HuH-7.5 (cell line): ENCODE results near the gene BACH2.
"Not testable (repeated sequence)": the region's sequence is repeated elsewhere in the genome, so short reads cannot be mapped to it uniquely, and the experiment has no call there.

Experiments
- DNase-seq: peaks from one replicate; pipeline ENCODE4 v3.0.0; 2011; ENCODE audit warnings: low spot score

The BACH2 gene

DNA sequence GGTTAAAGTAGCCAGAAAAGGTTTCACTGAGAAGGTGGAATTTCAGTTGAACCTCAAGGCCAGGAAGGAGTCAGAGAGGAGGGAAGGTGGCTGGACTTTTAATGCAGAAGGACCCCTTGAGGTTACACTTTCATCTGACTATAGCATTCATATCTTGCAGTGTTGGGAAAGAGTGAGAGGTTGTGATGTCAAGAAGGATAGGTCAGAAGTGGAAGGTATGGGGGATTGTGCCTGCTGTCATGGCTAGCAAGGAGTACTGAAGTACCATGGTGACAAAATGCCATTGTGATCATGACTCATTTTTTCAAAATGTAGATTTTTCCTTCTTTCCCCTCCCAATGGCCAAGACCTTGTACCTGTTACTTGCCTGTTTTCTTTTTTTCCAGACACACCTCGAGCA, 5.2 kb upstream of the BACH2 start:
- no peak for DNase-seq

DNA sequence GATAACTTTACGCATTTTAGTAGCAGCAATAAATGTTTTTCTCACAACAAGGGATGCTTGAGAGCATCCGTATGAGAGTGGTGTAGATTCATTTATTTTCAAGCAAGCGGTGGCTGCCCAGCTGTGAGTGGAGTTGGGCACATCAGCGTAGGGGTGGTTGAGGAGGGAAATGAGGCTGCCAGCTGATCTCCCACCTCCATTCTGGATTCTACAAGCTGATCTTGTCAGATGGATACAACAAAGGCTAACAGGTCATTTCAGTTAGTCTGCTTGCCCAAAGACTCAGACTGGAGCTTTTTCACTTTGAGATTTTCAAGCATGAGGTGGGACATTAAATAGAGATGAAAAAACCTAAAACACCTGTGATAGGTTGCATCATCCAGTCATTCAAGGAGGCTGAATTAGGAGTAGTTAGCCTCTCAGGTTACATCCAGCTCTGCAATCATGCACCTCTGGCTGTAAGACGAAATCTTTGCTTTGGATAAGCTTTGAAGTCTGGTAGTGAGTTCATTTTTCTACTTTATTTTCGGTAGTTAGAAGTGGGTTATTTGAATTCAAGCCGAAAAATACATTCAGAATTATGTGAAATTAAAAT, 1.9 kb upstream of the BACH2 start:
- no peak for DNase-seq

DNA sequence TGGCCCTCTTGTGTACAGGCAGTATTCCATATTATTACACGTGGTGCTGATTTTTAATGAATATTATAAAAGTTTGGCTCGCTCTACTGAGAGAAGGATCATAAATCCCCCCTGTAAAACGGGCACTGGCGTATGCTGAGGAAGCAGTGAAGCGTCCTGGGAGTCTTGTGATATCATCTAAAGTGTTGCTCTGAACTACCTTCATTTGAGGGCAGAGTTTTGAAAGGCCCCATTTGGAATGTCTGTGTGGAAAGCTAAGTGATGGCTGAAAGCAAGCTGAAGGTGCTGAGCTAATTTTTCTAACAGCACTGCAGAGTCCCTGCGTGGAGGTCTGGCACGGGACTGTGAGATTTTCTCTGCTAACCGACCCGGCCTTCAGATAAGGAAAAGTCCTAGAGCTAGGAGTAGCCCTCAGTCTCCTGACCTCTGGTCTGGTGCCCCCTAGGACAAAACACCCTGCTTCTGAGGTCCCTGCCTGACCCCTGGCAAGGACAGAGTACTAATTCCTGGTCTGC, 1.3 kb upstream of the BACH2 start:
- no peak for DNase-seq

DNA sequence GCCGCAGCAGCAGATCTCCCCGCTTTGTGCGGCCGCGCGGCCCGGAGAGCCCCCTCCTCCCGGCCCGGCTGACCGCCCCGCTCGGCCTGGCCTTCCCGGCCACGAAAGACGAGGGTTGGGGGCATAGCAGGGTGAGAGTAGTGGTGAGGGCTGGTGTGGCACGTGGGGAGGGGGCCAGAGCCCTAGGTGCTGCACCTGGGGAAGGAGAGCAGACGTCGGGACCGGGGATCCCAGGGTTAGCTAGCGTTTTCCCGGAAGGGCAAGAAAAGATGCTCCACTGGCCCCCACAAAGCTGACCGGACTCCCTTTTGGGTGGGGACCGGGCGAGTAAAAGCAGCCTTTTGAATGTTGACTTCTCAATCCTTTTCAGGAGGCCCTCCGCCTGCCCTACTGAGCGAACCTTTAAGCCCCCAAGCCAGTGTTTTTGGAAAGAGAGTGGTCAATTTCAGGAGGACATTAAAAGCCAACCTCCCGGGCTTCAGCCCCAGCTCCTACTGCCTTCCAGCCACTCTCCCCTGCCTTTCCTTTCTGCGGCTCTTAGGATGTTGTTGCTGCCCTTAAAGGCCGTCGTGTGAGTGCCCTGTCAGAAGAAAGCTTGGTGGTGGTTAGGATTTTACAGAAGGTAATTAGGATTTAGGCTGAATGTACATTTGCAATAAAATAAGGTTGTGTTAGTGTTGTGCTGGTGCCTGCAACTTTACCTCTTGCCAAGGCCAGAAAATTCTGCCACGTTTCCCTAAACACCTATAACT, 648 bp upstream of the BACH2 start:
- DNase-seq: no peak

DNA sequence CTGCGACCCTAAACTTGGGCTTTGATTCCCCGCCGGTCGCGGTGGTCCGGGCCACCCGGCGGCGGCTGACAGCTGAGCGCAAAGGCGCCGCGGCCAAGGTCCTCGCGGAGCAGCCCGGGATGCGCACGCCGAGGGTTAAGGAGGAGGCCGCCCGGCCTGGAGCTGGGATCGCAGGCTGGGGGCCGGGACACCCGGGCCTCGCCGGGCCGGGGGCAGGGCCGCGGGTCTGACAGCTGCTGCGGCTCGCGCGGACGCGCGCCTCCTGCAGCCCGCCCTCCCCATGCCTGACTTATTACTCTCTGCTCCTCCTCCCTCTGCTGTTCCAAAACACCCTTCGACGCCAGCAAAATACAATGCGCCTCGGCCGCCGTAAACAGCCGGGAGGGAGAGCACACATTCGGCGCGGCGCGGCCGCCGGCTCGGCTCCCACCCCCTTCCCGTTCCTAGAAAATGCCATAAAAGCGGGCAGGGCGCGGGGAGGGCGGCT, 746 bp downstream of the BACH2 start:
- peak; percentile 55 for DNase-seq

DNA sequence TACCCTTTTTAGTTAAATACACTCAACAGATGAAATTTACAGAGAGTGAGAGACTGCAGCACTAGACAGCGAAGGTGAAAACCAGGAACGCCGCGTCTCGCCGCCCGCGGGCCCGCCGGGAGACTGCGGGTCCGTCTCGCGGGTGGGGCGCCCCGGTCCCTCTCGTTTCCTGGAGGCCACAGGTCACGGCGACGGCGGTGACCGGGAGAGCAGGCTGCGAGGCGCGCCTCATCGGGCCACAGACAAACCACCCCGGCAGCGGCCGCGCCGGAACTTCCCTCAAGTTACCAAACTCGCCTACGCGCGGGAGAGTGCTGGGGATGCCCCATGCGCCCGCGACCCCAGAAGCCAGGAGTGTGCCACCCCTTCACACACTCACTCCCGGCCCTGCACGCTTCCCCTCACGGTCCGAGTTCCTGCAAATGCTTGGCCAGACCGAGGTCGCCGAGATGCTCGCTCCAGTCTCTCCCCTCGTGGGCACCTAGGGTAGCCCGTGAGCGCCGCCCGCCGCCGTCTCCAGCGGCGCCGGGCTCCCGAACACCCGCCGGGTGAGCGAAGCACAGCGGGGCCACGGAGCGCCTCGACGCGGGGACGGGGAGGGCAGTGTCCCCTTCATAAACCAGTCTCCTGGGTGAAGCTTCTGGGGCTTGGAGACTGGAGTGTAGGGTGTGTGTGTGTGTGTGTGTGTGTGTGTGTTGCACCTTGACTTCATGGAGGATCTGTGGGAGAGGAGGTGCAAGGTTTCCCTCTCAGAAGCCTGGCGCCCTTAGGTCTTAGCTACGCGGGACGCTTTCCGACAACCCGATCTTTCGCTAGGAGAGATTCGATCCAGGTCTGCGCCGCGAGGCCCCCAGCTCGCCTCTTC, 1.4 kb downstream of the BACH2 start:
- DNase-seq: peak; percentile 41

DNA sequence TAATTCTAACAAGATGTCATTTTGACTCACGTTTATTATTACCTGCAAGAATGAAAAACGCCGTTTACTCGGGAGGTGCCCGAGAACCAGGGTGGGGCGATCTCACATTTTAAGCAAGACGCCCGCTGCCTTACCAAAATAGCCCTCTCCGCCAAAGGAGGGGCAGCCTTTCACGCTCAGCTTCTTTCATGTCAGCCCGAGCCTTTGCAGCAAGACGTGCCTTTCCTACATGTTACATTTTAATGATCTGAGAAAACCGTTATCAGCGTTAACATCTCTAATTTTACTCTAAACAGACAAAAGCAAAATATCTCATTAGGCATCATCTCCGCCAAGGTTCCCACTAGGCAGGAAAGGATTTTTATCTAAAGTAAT, 2.0 kb downstream of the BACH2 start:
- no peak for DNase-seq

DNA sequence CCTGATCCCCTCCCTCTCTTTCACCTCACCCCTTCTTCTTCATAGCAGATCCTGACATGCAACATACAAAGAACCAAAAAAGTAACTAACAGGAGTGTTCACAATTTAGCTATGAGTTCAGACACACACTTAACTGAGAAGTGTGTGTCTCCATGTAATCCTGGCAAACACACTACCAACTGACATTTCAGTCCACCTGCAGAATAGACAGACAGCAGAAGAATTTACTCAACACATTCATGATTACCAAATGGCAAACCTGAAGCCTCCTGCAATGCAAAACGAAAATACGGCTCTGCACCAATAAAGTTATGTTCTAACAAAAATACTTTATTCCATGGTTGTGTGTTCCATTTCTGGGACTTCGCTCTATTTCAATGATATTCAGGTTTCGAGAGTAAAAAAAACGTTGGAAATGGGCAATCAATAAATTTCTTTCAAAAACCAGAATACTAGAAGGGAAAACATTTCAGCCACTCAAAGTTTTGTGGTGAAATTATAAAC, 2.6 kb downstream of the BACH2 start:
- no peak for DNase-seq

DNA sequence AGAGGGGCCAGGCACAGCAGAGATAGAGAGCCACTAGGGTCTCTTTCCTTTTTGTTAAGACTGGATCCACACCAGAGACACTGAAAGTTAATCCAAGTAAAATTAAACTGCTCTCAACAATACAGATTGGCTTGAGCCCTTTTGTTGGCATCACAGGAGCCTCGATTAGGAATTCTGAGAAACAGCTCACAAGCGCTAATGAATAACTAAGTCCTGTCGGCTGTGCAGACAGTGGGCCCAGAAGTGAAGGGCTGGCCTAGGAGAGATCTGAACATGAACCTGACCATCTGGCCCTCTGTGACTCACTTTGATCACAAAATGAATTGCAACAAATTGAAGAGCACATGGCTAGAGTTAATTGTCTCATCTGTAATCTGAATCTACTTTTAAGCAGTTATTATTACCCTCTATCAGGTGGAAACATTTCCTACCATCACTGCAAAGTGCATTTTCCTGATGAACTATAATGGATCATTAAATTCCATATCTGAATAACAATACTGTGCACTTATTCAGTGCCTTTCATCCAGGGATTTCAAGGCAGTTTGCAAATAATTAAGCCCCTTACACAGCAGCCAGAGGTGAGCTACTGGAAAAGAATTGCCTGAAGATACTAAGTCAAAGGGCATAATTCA, 3.2 kb downstream of the BACH2 start:
- DNase-seq: no peak

- DNase-seq: no peak
Observed at GRCh38 chr6:90291565-90291964, 5.1 kb downstream of the BACH2 start.

DNA sequence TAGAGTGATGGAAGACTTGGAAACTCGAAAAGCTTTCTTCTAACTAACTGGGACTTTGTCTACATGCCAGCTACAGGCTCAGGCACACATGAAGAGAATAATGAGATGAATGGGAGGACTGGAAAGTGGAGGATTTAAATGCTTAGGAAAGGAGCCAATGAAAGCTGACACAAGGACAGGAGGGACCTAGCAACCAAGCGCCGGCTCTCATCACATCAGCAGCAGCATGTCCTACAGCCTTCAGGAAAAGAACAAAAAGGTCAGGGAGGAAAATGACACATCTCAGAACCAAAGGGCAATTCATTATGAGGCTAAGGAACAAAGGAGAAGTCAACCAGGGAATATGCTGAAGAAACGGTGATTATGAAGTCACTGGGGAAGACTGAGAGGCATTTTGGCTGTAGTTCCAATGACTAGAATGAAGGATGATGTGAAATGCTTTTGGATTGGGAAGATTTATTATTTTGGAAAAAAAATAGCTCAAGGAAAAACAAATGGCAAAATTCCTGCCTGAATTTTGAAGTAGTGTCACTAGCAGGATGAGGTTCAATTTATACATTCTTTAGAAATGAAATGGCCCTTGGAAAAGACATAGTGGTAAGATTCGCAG, 5.7 kb downstream of the BACH2 start:
- no peak for DNase-seq

DNA sequence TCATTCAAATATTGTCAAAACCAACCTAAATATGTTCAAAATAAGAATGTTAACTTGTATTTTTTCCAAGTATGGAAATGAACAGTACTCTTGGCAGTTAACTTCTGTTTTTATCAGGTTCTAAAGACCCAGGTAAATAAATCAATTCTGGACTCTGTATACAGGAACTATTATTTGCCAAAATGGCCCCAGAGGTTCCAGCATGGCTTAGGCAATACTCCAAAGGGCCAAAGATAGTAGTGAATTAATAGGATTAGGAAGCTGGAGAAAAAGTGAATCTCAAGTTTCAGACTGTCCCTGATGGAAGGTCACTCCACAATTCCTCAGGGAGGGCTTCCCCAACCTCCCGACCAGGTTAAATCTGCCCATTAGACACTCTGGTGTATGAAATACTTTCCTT, 6.7 kb downstream of the BACH2 start:
- no peak for DNase-seq

- no peak for DNase-seq
Observed at GRCh38 chr6:90288404-90288803, 8.2 kb downstream of the BACH2 start.

DNA sequence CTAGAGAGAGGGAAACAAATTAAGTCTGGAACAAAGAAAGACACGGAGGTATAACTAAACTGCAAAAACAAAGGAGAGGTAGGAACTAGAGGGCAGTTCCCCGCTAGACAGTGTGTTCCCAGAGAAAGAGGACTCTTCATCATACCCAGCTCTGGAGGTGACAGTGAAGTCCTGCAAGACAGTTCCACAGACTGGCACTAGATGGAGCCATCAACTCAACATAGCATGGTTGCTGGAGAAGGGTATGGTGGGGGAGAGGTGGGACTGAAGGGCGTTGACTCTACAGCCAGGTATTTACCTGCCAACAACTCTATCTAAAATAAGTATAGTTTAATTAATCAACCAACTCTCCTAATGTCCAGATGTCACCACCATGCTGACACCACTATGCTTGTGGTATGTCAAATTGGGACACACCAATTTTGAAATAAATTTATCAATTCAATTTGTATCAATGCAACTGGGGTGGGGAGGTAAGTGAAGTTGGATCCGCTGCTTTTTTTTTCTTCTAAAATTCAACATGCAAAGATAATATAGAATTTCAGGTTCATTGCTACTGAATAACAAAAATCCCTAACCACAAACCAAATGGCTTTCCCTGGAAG, 9.7 kb downstream of the BACH2 start:
- no peak for DNase-seq

GRCh38 chr6:90285611-90286381, 10.8 kb downstream of the BACH2 start:
- DNase-seq: peak; percentile 45

DNA sequence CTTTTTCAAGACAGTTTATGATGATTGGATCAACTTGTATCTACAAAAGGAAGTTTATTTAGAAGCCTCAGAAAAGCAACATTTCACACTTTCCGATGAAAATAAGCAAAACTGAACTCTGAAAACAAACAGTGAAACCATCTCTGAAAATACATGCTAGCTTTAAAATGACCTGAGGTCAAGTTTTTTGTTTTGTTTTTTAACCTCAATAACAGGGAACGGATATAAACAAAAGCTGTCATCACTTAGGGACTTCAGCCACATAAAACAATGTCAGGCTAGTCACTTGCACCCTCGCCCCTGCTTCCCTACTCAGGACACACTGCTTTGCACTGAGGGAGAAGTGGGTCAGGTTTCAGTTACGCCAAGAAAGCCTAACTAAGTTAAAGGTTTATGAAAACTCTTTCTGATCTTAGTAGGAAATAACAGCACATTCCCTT, 11.6 kb downstream of the BACH2 start:
- DNase-seq: no peak

GRCh38 chr6:90284236-90285041, 12.2 kb downstream of the BACH2 start:
- DNase-seq: no peak

GRCh38 chr6:90282265-90282664, 14.4 kb downstream of the BACH2 start:
- DNase-seq: not testable (repeated sequence)

DNA sequence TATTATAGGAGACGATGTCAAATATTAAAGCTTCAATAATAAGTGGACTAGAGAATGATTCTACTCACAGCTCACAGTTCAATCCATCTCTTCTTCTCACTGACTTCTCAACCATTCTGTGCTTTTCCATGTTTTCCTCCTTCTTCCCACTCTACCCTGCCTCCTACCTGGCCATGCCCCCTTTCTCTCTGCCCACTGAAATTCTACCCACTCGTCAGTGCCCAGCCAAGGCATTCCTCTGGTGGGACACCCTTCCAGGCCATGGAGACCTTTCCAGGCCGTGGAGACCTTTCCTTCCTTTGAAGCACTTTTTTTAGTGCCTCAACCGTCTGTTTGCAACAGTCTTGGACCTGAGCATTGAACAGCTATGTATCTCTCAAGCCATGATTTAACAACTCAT, 18.5 kb downstream of the BACH2 start:
- DNase-seq: no peak
